ENCODE results near the gene SPOCK2. TPM values are rescaled to one million over a fixed set of nuclear protein-coding genes. Genes with fewer than 3 reads are reported as not detected.

Gene SPOCK2
- total RNA-seq, 4 donors from 2014 or later, result 0.65 to 3.9 (median 3.5) TPM

GRCh38 chr10:72093450-72093849, 5.1 kb upstream of the SPOCK2 start:
- no peak overlapping the region for H3K4me3 ChIP-seq (ENCODE audit: low read depth, poor library complexity, severe bottlenecking)
- TF ChIP-seq POLR2A (IDR thresholded peaks at IDR 0.05), result no peak
- TF ChIP-seq CTCF (IDR thresholded peaks at IDR 0.05), result no peak
- DNase-seq (ENCODE audit: low spot score in 2 of 2), result no peak
- intact Hi-C loops (cut with DNase I; ENCODE audit: low total_unique reads), result no loop called here
- 87 to 97% methylated on average over 4 of the region's 4 CpGs for WGBS, 2 donors

- DNase-seq (ENCODE audit: low spot score in 2 of 2), result no peak
- TF ChIP-seq POLR2A (IDR thresholded peaks at IDR 0.05) (no peak), CTCF (IDR thresholded peaks at IDR 0.05) (no peak)
- no peak overlapping the region for H3K4me3 ChIP-seq (ENCODE audit: low read depth, poor library complexity, severe bottlenecking)
- WGBS, 2 donors, result 90 to 93% methylated on average over 2 of the region's 2 CpGs
- intact Hi-C loops (cut with DNase I; ENCODE audit: low total_unique reads), result no loop called here
Measured at GRCh38 chr10:72092987-72093386, 4.6 kb upstream of the SPOCK2 start.

DNA sequence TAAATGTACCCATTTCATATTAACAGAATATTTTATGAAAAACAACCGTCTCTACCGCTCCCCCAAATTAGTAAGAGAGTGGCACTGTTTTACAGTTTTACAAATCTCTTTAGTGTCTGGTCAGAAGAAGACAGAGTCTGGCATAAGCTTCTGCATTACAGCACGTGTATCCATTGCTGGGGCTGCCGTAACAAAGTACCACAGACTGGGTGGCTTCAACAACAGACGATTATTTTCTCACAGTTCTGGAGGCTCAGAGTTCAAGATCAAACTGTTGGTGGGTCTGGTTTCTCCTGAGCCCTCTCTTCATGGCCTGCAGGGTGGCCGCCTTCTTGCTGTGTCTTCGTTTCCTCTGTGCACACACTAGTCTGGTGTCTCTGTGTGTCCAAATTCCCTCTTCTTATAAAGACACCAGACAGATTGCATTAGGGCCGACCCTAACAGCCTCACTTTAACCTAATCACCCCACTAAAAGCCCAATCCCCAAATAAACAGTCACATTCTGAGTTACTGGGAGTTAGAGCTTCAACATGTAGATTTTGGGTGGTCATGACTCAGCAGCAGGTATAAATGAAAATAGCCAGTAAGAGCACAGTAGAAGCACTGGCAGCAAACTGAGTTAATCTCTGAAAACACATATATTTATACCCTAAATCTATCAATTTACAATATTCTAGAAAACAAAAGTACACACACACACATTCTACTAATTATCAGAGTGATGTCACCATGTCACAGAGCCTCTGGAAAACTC, 4.0 kb upstream of the SPOCK2 start:
- no peak for DNase-seq (ENCODE audit: low spot score in 2 of 2)
- 86 to 93% methylated on average over 8 of the region's 8 CpGs for WGBS, 2 donors
- intact Hi-C loops (cut with DNase I; ENCODE audit: low total_unique reads), result no loop called here
- TF ChIP-seq POLR2A (IDR thresholded peaks at IDR 0.05) (no peak), CTCF (IDR thresholded peaks at IDR 0.05) (no peak)
- no peak overlapping the region for H3K4me3 ChIP-seq (ENCODE audit: low read depth, poor library complexity, severe bottlenecking)

DNA sequence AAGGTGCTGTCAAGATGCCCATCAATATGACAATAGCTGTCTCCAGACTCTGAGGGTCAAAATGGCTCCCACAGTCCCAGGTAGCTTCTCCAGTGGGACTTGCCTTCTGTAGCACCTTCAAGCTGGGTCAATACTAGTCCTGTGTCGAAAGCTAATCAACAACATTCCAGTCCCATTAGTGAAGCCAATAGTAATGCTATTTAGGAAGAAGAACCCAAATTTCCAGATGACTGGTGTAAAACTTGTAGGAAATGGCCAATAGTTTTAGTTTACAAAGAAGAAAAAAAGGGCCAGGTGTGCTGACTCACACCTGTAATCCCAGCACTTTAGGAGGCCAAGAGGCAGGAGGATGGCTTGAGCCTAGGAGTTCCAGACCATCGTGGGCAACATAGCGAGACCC, 2.0 kb upstream of the SPOCK2 start:
- WGBS, 2 donors, result 95 to 100% methylated on average over 3 of the region's 3 CpGs
- no peak overlapping the region for H3K4me3 ChIP-seq (ENCODE audit: low read depth, poor library complexity, severe bottlenecking)
- no peak for TF ChIP-seq POLR2A (IDR thresholded peaks at IDR 0.05)
- TF ChIP-seq CTCF (IDR thresholded peaks at IDR 0.05), result no peak
- intact Hi-C loops (cut with DNase I; ENCODE audit: low total_unique reads), result no loop called here
- DNase-seq (ENCODE audit: low spot score in 2 of 2), result no peak

DNA sequence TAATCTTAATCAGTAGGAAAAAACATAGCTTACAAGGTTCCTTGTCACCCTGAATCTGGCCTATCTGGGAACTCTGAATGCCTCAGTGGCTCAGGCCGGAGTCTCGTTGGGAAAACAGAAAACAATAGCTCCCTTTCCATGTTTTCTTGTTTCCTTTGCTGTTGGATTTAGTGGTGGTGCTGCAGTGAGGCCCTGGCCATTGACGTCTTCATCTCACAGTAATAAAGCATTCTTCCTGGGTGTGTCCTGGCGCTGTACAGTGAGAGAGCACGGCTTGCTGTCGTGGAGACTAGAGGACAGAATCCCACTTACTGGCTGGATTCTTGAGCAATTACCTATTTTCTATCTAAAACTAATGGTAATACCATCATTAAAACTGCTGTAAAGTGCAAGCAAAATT, 1.3 kb upstream of the SPOCK2 start:
- H3K4me3 ChIP-seq (ENCODE audit: low read depth, poor library complexity, severe bottlenecking), result no peak overlapping the region
- no peak for DNase-seq (ENCODE audit: low spot score in 2 of 2)
- WGBS, 2 donors, result 70 to 76% methylated on average over 6 of the region's 6 CpGs
- no peak for TF ChIP-seq POLR2A (IDR thresholded peaks at IDR 0.05)
- no peak for TF ChIP-seq CTCF (IDR thresholded peaks at IDR 0.05)
- intact Hi-C loops (cut with DNase I; ENCODE audit: low total_unique reads), result no loop called here

Data from lower leg skin (tissue), 4 donors.